ENCODE measurements around the gene MFAP2. TPM values are rescaled to one million over a fixed set of nuclear protein-coding genes. Genes with fewer than 3 reads are reported as not detected.

The MFAP2 gene
- total RNA-seq, 1 experiment from 2014 or later, result 12.9 TPM

- H3K4me1 ChIP-seq (ENCODE audit: control insufficient read depth, insufficient read depth, low read length), result no peaks in the 10 kb centered on the region
- no peaks in the 10 kb centered on the region for H3K9me3 ChIP-seq (ENCODE audit: control insufficient read depth, insufficient read depth, low read depth, low read length)
- DNase-seq (ENCODE audit: low read depth, low spot score) (no peak), ATAC-seq (no peak)
- H3K27ac ChIP-seq (ENCODE audit: low read length), result no peak overlapping the region
- no peak overlapping the region for H3K4me3 ChIP-seq (ENCODE audit: low read depth in 2 of 2, low read length in 2 of 2)
- POLR2A ChIA-PET, result no interaction called here
- in situ Hi-C loops (cut with HindIII; ENCODE audit: low pct_unique_long_range_greater_than_20kb, low sequenced_read_pairs), result no loop called here
- no TSS peak for BruUV-seq (replicated peaks)
- intact Hi-C loops (cut with micrococcal nuclease; ENCODE audit: unreplicated experiment), result no loop called here
- TF ChIP-seq REST (IDR thresholded peaks at IDR 0.05; ENCODE audit: insufficient read depth in 1 of 2, low read depth in 2 of 2, low read length in 1 of 2) (no peak), TCF7L2 (IDR thresholded peaks at IDR 0.05; ENCODE audit: low read depth, low read length) (no peak), CTCF (IDR thresholded peaks at IDR 0.05) (no peak), POLR2AphosphoS5 (IDR thresholded peaks at IDR 0.05; ENCODE audit: low read depth, low read length) (no peak), SIN3A (IDR thresholded peaks at IDR 0.05; ENCODE audit: borderline replicate concordance, insufficient read depth, low read depth, low read length) (no peak)
- H3K36me3 ChIP-seq (ENCODE audit: control insufficient read depth, insufficient read depth, low read length), result no peaks in the 10 kb centered on the region
- H3K27me3 ChIP-seq (ENCODE audit: control insufficient read depth, insufficient read depth, low read length), result no peaks in the 10 kb centered on the region
- CTCF ChIA-PET, result no interaction called here
Observed at GRCh38 chr1:16926491-16927073, 53.8 kb downstream of the MFAP2 start.

GRCh38 chr1:16925635-16926490 is 54.6 kb downstream of the MFAP2 start:
- CTCF ChIA-PET, result no interaction called here
- in situ Hi-C loops (cut with HindIII; ENCODE audit: low pct_unique_long_range_greater_than_20kb, low sequenced_read_pairs), result no loop called here
- intact Hi-C loops (cut with micrococcal nuclease; ENCODE audit: unreplicated experiment), result no loop called here

More at GRCh38 chr1:16925635-16926490, 54.6 kb downstream of the MFAP2 start:
- ATAC-seq (no peak), DNase-seq (ENCODE audit: low read depth, low spot score) (no peak)
- TF ChIP-seq REST (IDR thresholded peaks at IDR 0.05; ENCODE audit: insufficient read depth in 1 of 2, low read depth in 2 of 2, low read length in 1 of 2), result no peak
- TF ChIP-seq POLR2AphosphoS5 (IDR thresholded peaks at IDR 0.05; ENCODE audit: low read depth, low read length), result no peak
- TF ChIP-seq CTCF (IDR thresholded peaks at IDR 0.05), result no peak
- TF ChIP-seq TCF7L2 (IDR thresholded peaks at IDR 0.05; ENCODE audit: low read depth, low read length), result no peak
- TF ChIP-seq SIN3A (IDR thresholded peaks at IDR 0.05; ENCODE audit: borderline replicate concordance, insufficient read depth, low read depth, low read length), result no peak
- no peak overlapping the region for H3K4me3 ChIP-seq (ENCODE audit: low read depth in 2 of 2, low read length in 2 of 2)
- no peaks in the 10 kb centered on the region for H3K4me1 ChIP-seq (ENCODE audit: control insufficient read depth, insufficient read depth, low read length)
- no peak overlapping the region for H3K27ac ChIP-seq (ENCODE audit: low read length)
- no TSS peak for BruUV-seq (replicated peaks)
- no peaks in the 10 kb centered on the region for H3K36me3 ChIP-seq (ENCODE audit: control insufficient read depth, insufficient read depth, low read length)
- no peaks in the 10 kb centered on the region for H3K27me3 ChIP-seq (ENCODE audit: control insufficient read depth, insufficient read depth, low read length)
- POLR2A ChIA-PET, result no interaction called here
- no peaks in the 10 kb centered on the region for H3K9me3 ChIP-seq (ENCODE audit: control insufficient read depth, insufficient read depth, low read depth, low read length)
